Stimulated activated CD4-positive, alpha-beta T cell treated with anti-CD3 and anti-CD28 coated beads, TNF-alpha, amount 100 ng/mL, for 48 hours (primary cell): ENCODE measurements around the gene MAP2K5.

Experiments used
- DNase-seq, 3 donors: peaks; one replicate each; pipeline ENCODE4 v3.0.0-alpha.2; 2020; ENCODE audit warnings: low read depth in 3 of 3

Gene MAP2K5

GRCh38 chr15:67559576-67559975 is 17.1 kb downstream of the MAP2K5 start:
- DNase-seq, result no peak

GRCh38 chr15:67560320-67560719 is 17.8 kb downstream of the MAP2K5 start:
- no peak for DNase-seq

- DNase-seq, result no peak
These were observed 20.6 kb downstream of the MAP2K5 start for GRCh38 chr15:67563092-67563491.

GRCh38 chr15:67564021-67564967 is 21.8 kb downstream of the MAP2K5 start:
- DNase-seq, result no peak

DNA sequence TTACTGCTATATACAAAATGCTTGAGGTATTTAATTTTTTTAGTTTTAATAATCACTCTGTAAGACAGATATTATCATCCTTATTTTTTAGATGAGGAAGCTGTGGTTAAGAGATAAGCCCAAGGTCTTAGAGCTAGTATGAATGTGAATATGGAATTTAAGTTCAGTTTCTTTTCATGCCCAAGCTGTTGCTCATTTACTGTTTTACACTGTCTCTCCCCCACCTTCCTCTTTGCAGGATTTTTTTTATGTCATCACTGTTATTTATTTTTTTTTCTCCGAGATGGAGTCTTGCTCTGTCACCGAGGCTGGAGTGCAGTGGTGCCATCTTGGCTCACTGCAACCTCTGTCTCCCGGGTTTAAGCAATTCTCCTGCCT is 22.5 kb downstream of the MAP2K5 start:
- no peak for DNase-seq

DNA sequence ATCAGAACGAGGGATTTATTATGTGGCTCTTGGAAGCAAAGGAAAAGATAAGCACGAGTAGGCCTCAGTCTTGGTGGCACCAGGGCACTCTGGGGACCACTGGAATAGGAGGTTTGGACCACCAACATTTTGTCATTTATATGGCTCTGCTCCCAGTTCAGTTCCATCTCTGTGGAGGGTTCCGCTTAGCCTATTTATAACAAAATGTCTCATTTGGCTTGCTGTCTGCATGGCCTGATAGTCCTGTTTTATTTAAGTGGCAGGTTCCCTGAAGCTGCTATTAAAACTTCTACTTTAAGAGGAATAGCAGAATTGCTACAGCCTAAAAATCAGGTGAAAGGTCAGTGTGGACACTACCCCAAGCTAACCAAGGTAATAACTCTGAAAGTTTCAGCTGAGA is 27.2 kb downstream of the MAP2K5 start:
- no peak for DNase-seq

DNA sequence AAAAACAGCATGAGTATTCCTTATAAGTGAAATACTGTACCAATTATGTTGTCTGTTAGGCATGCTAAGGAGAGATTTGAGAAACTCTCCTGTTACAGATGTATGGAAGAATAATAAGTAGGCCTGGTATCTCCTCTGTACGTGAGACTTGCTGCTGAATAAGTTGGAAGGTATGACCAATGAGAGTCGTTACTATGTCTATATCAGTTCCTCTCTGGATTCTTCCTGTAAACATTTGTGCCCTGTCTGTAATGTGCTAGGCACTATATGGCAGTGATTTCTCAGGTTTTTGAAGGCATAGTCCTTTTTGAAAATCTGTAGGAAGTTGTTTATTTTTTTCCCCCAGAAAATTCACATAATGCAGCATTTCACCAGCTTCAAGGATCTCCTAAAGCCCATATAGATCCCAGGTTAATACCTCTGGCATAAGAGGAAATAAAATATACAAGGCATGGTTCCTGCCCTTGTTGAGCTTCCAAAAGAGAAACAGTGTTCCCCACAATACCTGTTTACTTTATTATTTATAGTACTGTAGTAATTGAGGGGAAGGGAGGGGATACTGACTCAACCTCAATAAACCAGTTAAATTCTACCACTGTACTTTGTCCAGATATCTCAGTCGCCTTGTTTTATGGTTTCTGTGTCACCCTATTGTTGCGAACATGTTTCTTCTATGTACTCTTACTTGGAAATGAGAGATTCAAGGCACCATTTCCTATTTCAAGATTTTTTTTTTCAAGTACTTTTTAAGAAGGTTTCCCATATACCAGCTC is 28.6 kb downstream of the MAP2K5 start:
- DNase-seq, result no peak

GRCh38 chr15:67571648-67572415 is 29.3 kb downstream of the MAP2K5 start:
- DNase-seq, result no peak

GRCh38 chr15:67573194-67573593 is 30.7 kb downstream of the MAP2K5 start:
- DNase-seq, result no peak

- DNase-seq, result no peak
These were observed 32.6 kb downstream of the MAP2K5 start for GRCh38 chr15:67575039-67575502.

DNA sequence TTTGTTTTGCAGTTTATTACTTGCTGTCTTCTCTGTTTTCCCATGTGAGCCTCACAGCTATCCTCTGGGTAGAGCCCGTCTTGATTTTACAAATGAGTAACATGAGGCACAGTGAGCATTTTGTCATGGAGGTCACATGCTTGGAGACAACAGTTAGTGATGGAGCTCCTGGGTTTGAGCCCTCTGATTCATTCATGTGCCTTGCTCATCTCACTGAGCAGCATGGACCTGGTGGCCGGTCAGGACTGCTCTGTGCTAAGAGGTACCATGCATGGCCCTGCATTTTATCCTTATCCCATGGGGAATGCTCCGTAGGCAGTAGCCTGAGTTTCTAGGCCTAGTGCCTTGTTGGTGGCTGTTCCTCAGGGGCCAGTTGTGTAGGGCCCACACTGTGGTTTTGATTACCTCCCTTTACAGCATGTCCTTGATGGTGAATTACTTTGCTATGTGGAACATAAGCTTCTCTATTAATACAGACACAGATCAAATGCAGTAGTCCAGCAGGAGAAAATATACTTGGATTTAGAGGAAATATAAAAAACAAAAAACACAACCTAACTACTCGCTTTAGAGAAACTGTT is 35.6 kb downstream of the MAP2K5 start:
- no peak for DNase-seq

DNA sequence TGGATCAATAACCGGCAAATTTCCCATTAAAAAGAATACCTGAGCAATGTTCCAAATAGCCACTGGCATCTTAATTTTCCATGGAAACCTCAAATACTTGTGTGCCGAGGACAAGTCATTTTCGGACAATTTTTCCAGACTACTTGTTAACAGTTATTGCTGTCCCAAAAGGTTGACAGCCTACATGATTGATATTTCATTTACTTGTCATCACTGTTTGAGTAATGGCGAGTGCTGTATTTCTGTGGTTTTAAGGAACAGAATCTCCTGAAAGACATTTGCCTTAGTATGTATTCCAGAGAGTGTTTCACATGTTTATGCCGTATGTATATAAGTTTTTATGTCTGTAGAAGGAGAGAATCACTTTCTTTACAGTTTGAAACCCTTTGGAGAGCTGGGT is 36.7 kb downstream of the MAP2K5 start:
- DNase-seq, result no peak

DNA sequence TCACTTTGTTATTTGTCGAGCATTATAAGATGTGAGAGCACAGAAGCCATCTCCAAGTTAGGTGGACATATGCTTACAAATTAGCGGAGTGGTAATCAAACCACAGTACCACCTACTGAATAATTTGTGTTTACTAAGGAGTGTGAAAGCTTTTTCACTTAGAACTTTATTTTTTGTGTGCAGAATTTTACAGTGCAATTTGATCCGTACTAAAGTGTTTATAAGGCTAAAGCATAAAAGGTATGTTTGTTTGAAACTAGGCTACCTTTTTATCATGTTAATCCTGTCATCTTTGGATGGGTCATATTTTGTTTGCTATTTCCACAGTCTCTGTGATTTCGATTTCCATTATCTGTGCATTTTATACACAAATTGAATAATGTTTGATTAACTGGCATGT is 37.5 kb downstream of the MAP2K5 start:
- no peak for DNase-seq

GRCh38 chr15:67584157-67584556 is 41.7 kb downstream of the MAP2K5 start:
- no peak for DNase-seq

- no peak for DNase-seq
These were observed 43.2 kb downstream of the MAP2K5 start for GRCh38 chr15:67585681-67586080.

GRCh38 chr15:67587331-67587730 is 44.8 kb downstream of the MAP2K5 start:
- no peak for DNase-seq

DNA sequence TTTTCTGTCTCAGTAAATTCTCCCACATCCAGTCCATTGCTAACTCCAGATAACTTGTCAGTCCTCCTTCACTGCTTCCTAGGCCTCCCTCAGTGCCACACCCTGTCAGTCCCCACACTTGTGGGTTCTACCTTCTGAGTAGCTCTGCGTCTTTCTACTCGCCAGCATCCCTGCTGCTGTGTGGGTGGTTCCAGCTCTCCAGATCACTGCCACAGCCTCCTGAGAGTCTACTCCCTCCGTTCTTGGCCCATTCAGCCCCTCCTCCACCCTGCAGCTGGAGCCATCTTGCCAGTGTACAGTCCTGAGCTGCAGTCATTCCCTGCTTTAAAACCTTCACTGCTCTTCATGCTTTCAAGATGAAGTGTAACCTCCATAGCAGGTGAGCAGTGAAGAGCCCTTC is 45.3 kb downstream of the MAP2K5 start:
- DNase-seq, result no peak

GRCh38 chr15:67590191-67590590 is 47.7 kb downstream of the MAP2K5 start:
- DNase-seq, result no peak

- no peak for DNase-seq
These were observed 49.7 kb downstream of the MAP2K5 start for GRCh38 chr15:67592245-67592644.

DNA sequence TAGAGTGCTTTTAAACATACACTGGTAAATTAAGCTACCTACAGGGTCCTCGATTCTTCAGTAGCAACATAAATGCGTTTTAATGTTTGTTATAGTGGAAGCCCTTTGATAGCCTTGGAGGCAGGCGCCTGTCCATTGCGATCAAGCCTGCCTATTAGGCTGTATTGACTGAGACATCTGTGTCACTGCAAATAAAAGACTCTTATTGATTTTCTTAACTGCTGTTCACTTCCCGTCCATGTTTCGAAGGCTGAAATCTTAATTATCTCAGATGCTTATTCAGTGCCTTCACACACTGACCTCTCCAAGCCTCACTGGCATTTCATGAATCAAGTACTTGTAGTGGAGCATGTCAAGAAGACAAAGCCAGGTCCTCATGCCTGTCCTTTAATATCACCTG is 51.1 kb downstream of the MAP2K5 start:
- DNase-seq, result no peak

DNA sequence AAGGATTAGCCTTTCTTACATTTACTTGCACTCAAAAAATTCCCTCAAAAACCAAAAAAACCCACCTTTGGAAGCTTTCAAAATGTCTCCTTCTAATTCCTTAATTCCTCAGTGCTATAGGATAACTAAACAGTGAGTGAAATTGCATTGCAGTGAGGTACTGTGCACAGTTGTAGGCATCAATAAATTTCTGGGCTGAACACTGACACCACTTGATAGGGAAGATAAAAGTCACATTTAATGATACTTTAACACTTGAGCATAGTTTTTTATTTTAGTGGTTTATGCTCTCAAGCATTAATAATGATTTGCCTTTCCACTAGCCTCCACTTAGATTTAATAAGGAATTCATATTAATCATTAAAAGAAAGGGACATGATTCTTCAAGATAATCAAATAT is 52.3 kb downstream of the MAP2K5 start:
- DNase-seq, result no peak

DNA sequence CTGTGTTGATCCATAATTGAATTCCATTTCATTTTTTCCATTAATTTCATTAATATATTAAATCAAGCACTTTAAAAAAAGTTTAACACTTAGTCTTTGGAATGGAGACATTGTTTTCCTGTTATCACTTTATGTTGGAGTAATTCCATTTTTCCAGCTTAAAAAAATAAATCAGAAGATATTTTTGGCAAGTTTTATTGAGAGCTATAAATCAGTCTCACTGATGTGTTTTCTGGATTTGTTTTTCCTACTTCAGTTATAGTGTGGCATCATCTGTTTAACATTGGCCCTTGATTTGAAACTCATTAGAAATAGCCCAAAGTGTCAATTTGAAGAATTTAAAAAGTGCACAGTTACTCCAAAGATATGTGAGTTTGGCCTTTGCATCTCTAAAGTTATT is 53.1 kb downstream of the MAP2K5 start:
- no peak for DNase-seq
